Measurements from ENCODE around the gene MAGED1.

The MAGED1 gene, protein sequence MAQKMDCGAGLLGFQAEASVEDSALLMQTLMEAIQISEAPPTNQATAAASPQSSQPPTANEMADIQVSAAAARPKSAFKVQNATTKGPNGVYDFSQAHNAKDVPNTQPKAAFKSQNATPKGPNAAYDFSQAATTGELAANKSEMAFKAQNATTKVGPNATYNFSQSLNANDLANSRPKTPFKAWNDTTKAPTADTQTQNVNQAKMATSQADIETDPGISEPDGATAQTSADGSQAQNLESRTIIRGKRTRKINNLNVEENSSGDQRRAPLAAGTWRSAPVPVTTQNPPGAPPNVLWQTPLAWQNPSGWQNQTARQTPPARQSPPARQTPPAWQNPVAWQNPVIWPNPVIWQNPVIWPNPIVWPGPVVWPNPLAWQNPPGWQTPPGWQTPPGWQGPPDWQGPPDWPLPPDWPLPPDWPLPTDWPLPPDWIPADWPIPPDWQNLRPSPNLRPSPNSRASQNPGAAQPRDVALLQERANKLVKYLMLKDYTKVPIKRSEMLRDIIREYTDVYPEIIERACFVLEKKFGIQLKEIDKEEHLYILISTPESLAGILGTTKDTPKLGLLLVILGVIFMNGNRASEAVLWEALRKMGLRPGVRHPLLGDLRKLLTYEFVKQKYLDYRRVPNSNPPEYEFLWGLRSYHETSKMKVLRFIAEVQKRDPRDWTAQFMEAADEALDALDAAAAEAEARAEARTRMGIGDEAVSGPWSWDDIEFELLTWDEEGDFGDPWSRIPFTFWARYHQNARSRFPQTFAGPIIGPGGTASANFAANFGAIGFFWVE

DNA sequence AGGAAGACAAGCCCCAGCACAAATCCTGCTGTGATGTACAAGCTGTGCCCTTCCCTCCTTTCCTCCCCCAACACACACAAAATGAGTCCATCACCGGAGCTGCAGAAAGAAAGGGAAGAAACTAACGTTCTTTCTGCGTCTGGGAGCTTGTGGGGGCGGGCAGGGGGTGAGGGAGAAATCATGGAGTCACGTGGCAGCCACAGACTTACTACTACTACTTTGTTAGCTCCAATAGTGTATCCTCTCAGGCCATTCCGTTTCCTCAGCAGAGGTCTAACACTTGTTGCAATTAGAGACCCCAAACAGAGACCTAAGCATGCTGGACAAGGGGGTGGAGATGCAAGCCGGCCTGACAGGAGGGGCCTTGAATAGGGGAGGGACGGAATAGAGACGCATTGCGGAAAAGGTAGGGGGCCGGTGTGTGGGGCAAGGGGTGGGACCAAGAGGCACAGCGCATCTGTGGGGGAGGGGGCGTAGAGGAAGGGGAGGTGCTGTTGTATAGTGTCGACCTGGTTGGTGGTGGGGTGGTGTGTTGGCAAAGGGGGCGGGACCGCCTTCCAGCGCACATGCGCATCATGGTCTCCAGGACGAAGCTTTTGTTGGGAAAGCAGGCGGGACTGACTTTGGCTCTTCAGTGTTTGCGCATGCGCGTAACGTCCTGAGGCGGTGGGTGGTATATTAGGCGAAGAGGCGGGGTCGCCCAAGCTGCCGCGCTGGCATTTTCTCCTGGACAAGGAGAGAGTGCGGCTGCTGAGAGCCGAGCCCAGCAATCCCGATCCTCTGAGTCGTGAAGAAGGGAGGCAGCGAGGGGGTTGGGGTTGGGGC is at the start of gene MAGED1:
MAGED1 (plus strand) TSS at position 703 of the 825 bp plus-strand sequence. CDS start 682 bp downstream, outside the sequence.
- TF ChIP-seq, protein P1, sequence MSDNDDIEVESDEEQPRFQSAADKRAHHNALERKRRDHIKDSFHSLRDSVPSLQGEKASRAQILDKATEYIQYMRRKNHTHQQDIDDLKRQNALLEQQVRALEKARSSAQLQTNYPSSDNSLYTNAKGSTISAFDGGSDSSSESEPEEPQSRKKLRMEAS (IDR thresholded peaks at IDR 0.05; ENCODE audit: low read depth, low read length), result no peak
- TF ChIP-seq MYC (IDR thresholded peaks at IDR 0.05; ENCODE audit: low read depth, low read length), result no peak
- no peak for TF ChIP-seq POLR2A (IDR thresholded peaks at IDR 0.05; ENCODE audit: extremely low read depth, insufficient read length)
- TF ChIP-seq, protein P2, sequence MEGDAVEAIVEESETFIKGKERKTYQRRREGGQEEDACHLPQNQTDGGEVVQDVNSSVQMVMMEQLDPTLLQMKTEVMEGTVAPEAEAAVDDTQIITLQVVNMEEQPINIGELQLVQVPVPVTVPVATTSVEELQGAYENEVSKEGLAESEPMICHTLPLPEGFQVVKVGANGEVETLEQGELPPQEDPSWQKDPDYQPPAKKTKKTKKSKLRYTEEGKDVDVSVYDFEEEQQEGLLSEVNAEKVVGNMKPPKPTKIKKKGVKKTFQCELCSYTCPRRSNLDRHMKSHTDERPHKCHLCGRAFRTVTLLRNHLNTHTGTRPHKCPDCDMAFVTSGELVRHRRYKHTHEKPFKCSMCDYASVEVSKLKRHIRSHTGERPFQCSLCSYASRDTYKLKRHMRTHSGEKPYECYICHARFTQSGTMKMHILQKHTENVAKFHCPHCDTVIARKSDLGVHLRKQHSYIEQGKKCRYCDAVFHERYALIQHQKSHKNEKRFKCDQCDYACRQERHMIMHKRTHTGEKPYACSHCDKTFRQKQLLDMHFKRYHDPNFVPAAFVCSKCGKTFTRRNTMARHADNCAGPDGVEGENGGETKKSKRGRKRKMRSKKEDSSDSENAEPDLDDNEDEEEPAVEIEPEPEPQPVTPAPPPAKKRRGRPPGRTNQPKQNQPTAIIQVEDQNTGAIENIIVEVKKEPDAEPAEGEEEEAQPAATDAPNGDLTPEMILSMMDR (IDR thresholded peaks at IDR 0.05; ENCODE audit: low read depth, low read length), result no peak
- DNase-seq (ENCODE audit: low read depth), result peak; percentile 91

DNA sequence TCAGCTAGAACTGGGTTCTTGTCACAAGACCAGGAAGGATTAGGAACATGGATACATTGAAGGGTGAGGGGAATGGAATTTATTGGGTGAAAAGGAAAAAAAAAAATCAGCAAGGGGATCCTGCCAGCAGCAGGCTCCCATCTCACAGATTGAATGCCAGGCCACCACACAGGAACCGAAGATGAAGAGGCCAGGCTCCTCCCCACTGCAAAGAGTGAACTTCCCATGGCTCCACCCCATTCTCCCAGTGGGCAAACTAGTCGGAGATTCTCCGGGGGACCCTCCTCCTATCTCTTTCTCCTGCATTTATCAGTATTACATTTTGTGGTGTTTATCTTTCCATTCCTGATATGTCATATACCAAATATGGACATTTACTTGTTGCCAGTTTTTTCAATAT is 46.0 kb upstream of the MAGED1 start:
- no peak for DNase-seq (ENCODE audit: low read depth)
- no peak overlapping the region for H3K4me3 ChIP-seq (ENCODE audit: low read depth, low read length)
- TF ChIP-seq POLR2A (IDR thresholded peaks at IDR 0.05; ENCODE audit: extremely low read depth, insufficient read length) (no peak), MYC (IDR thresholded peaks at IDR 0.05; ENCODE audit: low read depth, low read length) (no peak)
- TF ChIP-seq, protein P1 (IDR thresholded peaks at IDR 0.05; ENCODE audit: low read depth, low read length), result no peak
- TF ChIP-seq, protein P2 (IDR thresholded peaks at IDR 0.05; ENCODE audit: low read depth, low read length), result no peak

More for the DNA sequence above, at the start of gene MAGED1:
- H3K4me3 ChIP-seq (ENCODE audit: low read depth, low read length), result peak within 1 kb of the TSS; percentile 64

DNA sequence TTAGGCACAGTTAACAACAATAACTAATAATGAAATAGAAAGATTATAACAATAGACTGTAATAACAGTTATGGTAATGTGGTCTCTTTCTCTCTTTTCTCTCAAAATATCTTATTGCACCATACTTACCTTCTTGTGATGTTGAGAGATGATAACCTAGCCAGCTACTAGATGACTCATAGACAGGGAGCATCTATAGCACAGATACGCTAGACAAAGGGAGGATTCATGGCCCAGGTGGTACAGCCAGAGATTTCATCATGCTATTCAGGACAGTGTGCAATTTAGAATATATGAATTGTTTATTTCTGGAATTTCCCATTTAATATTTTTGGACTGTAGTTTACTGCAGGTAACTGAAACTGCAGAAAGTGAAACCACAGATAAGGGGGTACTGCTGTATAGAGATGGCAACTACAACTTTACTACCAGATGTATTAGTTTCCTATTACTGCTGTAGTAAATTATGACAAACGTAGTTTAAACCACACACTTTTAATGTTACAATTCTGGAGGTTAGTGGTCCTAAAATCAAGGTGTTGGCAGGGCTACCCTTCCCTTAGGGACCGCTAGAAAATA is 41.8 kb upstream of the MAGED1 start:
- no peak for DNase-seq (ENCODE audit: low read depth)
- TF ChIP-seq, protein P2 (IDR thresholded peaks at IDR 0.05; ENCODE audit: low read depth, low read length), result no peak
- no peak for TF ChIP-seq MYC (IDR thresholded peaks at IDR 0.05; ENCODE audit: low read depth, low read length)
- TF ChIP-seq, protein P1 (IDR thresholded peaks at IDR 0.05; ENCODE audit: low read depth, low read length), result no peak
- no peak for TF ChIP-seq POLR2A (IDR thresholded peaks at IDR 0.05; ENCODE audit: extremely low read depth, insufficient read length)
- H3K4me3 ChIP-seq (ENCODE audit: low read depth, low read length), result no peak overlapping the region

DNA sequence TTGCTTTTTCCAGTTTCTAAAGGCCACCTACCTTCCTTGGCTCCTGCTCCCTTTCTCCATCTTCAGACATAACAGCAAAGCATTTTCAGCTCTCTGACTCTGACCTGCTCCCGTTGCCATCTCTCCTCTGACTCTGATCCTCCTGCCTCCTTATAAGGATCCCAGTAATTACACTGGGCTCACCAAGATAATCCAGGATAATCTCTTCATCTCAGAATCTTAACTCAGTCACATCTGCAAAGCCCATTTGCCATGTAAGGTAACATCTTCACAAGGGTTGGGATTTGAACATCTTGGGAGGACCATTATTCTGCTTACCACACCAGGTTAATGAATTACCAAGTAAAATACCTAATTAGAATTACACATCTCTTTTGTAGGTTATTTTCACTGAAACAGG is 41.3 kb upstream of the MAGED1 start:
- H3K4me3 ChIP-seq (ENCODE audit: low read depth, low read length), result no peak overlapping the region
- TF ChIP-seq, protein P2 (IDR thresholded peaks at IDR 0.05; ENCODE audit: low read depth, low read length), result no peak
- DNase-seq (ENCODE audit: low read depth), result no peak

DNA sequence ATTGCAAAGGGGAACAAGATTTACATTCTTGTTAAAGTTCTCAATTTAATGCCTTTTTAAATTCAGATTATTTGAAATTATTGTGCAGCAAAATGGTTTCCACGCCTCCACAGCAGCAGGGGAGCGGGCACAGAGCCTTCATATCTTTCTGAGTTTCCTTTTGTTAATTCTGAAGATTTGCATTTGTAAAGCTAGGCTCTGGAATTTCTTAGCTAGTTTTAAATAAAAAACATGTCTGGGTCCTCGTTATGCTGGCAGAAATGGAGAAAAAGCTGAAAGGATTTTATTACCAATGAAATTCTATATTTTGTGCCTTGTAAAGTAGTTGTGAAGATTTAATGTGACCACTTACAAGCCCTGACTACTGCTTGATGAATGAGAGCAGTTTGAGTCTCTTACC is 40.8 kb upstream of the MAGED1 start:
- DNase-seq (ENCODE audit: low read depth), result no peak
- no peak overlapping the region for H3K4me3 ChIP-seq (ENCODE audit: low read depth, low read length)
- TF ChIP-seq, protein P1 (IDR thresholded peaks at IDR 0.05; ENCODE audit: low read depth, low read length), result no peak
- no peak for TF ChIP-seq MYC (IDR thresholded peaks at IDR 0.05; ENCODE audit: low read depth, low read length)
- no peak for TF ChIP-seq POLR2A (IDR thresholded peaks at IDR 0.05; ENCODE audit: extremely low read depth, insufficient read length)
- TF ChIP-seq, protein P2 (IDR thresholded peaks at IDR 0.05; ENCODE audit: low read depth, low read length), result no peak

Data from NB4 (cell line).